ENCODE measurements around the gene ANKRD29. TPM values are rescaled to one million over a fixed set of nuclear protein-coding genes. Genes with fewer than 3 reads are reported as not detected.

ANKRD29 gene
- polyA plus RNA-seq, 1 donor (not counting 4 experiments of a cell fraction or from before 2014, with no cell fraction given): 3.7 TPM

DNA sequence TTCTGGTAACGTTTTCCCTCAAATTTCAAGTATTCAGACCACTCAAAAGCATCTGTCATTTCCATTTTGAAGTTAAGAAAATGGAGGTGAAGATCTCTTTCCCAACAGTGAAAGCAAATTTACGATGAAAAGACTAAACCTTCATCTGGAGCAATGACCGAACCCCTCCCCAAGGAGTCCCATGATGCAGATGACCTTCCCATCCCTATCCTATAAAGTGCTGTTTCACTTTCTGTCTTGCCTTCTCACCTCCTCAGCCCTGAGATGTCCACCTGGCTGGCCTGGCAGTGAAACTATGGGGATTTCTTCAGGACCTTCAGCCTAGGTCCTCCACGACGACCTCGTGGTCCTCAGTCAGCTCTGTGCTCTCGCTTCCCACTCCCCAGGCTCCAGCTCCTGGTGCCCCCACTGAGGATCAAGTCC, 75.5 kb downstream of the ANKRD29 start:
- H3K79me2 ChIP-seq (ENCODE audit: control insufficient read depth, insufficient read depth, low read length): peaks cover 37% of the 10 kb centered on the region
- peaks cover 3% of the 10 kb centered on the region for H4K20me1 ChIP-seq (ENCODE audit: control insufficient read depth, extremely low read depth, insufficient read depth, low read length)
- H3K4me2 ChIP-seq (ENCODE audit: control insufficient read depth, extremely low read depth, insufficient read depth, low read depth, low read length): peak overlapping the region; percentile 49
- H3K36me3 ChIP-seq (ENCODE audit: control insufficient read depth in 2 of 2, extremely low read depth in 1 of 2, insufficient read depth in 2 of 2, low read length in 2 of 2): peaks cover 0 to 1% of the 10 kb centered on the region in 2 experiments
- H3K4me3 ChIP-seq (ENCODE audit: control insufficient read depth in 2 of 3, extremely low read depth in 1 of 3, insufficient read depth in 2 of 3, low read depth in 1 of 3, low read length in 3 of 3): peak overlapping the region in 1 of 3 experiments; percentile 23
- H3K27ac ChIP-seq (ENCODE audit: control insufficient read depth, insufficient read depth, low read length): no peak overlapping the region
- peak overlapping the region; percentile 55 for H2AFZ ChIP-seq (ENCODE audit: control insufficient read depth, low read length)
- H3K27me3 ChIP-seq (ENCODE audit: control insufficient read depth, extremely low read depth, insufficient read depth, low read length): no peaks in the 10 kb centered on the region
- TF ChIP-seq, protein P1, sequence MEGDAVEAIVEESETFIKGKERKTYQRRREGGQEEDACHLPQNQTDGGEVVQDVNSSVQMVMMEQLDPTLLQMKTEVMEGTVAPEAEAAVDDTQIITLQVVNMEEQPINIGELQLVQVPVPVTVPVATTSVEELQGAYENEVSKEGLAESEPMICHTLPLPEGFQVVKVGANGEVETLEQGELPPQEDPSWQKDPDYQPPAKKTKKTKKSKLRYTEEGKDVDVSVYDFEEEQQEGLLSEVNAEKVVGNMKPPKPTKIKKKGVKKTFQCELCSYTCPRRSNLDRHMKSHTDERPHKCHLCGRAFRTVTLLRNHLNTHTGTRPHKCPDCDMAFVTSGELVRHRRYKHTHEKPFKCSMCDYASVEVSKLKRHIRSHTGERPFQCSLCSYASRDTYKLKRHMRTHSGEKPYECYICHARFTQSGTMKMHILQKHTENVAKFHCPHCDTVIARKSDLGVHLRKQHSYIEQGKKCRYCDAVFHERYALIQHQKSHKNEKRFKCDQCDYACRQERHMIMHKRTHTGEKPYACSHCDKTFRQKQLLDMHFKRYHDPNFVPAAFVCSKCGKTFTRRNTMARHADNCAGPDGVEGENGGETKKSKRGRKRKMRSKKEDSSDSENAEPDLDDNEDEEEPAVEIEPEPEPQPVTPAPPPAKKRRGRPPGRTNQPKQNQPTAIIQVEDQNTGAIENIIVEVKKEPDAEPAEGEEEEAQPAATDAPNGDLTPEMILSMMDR (optimal IDR thresholded peaks at IDR 0.05 in 1 of 3, IDR thresholded peaks at IDR 0.05 in 1 of 3, conservative IDR thresholded peaks at IDR 0.05 in 1 of 3; ENCODE audit: extremely low read depth in 1 of 3, insufficient read depth in 2 of 3, low read length in 3 of 3): no peak
- TF ChIP-seq EZH2 (IDR thresholded peaks at IDR 0.05; ENCODE audit: low read length): no peak
- H3K4me1 ChIP-seq (ENCODE audit: control insufficient read depth, extremely low read depth, insufficient read depth, low read length): peaks cover 26% of the 10 kb centered on the region
- H3K9me3 ChIP-seq (ENCODE audit: control insufficient read depth, low read depth, low read length): no peaks in the 10 kb centered on the region
- dilution Hi-C loops (cut with MboI; ENCODE audit: extremely low pct_ligation_motif_present, low sequenced_read_pairs): no loop called here
- H3K9me1 ChIP-seq (ENCODE audit: control insufficient read depth, extremely low read depth, insufficient read depth, low read length): no peaks in the 10 kb centered on the region
- peak overlapping the region; percentile 40 for H3K9ac ChIP-seq (ENCODE audit: control insufficient read depth, extremely low read depth, insufficient read depth, low read length)
- DNase-seq (ENCODE audit: low read depth, low spot score): no peak
- no peak for FAIRE-seq

DNA sequence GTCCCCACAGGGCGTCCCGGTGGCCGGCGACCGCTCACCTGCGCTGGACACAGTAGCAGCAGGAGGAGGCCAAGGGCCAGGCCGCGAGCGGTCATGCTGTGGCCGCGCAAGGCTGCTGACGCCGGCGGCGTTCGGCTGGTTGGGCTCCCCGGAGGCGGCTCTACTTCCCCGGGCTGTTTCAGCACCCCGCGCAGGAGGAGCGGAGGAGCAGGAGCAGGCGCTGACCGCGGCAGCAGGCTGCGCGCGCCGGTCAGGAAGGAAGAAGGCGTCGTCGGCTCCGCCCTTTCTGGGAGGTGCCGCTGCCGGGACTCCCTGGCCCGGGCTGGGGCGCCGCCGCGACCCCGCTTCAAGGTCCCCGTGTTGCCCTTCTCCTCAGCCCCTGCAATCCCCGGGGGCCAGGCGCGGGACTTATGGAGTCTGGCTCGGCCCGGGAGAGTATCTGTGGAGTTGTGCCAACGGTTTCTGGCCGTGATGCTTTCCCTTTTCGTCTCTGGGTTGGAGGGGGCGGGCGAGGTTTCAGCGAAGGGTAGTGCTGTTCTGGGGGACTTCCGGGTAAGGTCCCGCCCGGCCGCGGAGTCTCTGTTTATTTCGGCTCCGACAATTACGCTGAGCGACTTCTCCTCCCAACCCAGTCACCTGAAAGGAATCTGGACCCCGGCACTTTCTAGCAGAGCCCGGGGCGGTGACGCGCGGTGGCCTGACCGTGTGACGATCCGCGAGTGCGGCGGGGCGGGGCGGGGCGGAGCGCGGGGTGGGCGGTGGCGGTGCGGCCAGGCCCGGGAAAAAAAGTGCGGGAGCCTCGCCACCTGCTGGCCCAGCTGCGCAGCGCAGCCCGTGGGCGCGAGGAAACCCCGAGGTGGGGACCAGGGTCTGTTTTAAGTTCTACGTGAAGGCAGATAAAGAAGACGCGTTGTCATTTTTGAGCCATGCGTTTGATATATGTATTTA, 76.2 kb downstream of the ANKRD29 start, which contains the start of gene NPC1:
Gene NPC1 (minus strand): TSS at position 258 of the 948 bp plus-strand sequence. CDS start 163 bp downstream, at position 95.
- H3K9ac ChIP-seq (ENCODE audit: control insufficient read depth, extremely low read depth, insufficient read depth, low read length): peak within 1 kb of the TSS; percentile 97
- peaks cover 26% of the 10 kb centered on the region for H3K4me1 ChIP-seq (ENCODE audit: control insufficient read depth, extremely low read depth, insufficient read depth, low read length)
- peak within 1 kb of the TSS; percentile 80 for H3K4me2 ChIP-seq (ENCODE audit: control insufficient read depth, extremely low read depth, insufficient read depth, low read depth, low read length)
- peaks cover 44% of the 10 kb centered on the region for H3K79me2 ChIP-seq (ENCODE audit: control insufficient read depth, insufficient read depth, low read length)
- peak within 1 kb of the TSS; percentile 91 to 99 (median 95) for H3K4me3 ChIP-seq (ENCODE audit: control insufficient read depth in 2 of 3, extremely low read depth in 1 of 3, insufficient read depth in 2 of 3, low read depth in 1 of 3, low read length in 3 of 3)
- peaks cover 1 to 2% of the 10 kb centered on the region in 2 experiments for H3K36me3 ChIP-seq (ENCODE audit: control insufficient read depth in 2 of 2, extremely low read depth in 1 of 2, insufficient read depth in 2 of 2, low read length in 2 of 2)
- DNase-seq (ENCODE audit: low read depth, low spot score): peak; percentile 87
- FAIRE-seq: no peak
- H3K9me1 ChIP-seq (ENCODE audit: control insufficient read depth, extremely low read depth, insufficient read depth, low read length): no peaks in the 10 kb centered on the region
- H3K27ac ChIP-seq (ENCODE audit: control insufficient read depth, insufficient read depth, low read length): peak within 1 kb of the TSS; percentile 95
- no peaks in the 10 kb centered on the region for H3K27me3 ChIP-seq (ENCODE audit: control insufficient read depth, extremely low read depth, insufficient read depth, low read length)
- peak within 1 kb of the TSS; percentile 89 for H2AFZ ChIP-seq (ENCODE audit: control insufficient read depth, low read length)
- peaks cover 6% of the 10 kb centered on the region for H4K20me1 ChIP-seq (ENCODE audit: control insufficient read depth, extremely low read depth, insufficient read depth, low read length)
- dilution Hi-C loops (cut with MboI; ENCODE audit: extremely low pct_ligation_motif_present, low sequenced_read_pairs): no loop called here
- no peaks in the 10 kb centered on the region for H3K9me3 ChIP-seq (ENCODE audit: control insufficient read depth, low read depth, low read length)
- TF ChIP-seq, protein P1 (optimal IDR thresholded peaks at IDR 0.05 in 1 of 3, IDR thresholded peaks at IDR 0.05 in 1 of 3, conservative IDR thresholded peaks at IDR 0.05 in 1 of 3; ENCODE audit: extremely low read depth in 1 of 3, insufficient read depth in 2 of 3, low read length in 3 of 3): peak; percentile 66 to 85 (median 84)
- no peak for TF ChIP-seq EZH2 (IDR thresholded peaks at IDR 0.05; ENCODE audit: low read length)

All from keratinocyte (primary cell).